Breast epithelium (tissue), 3 donors: ENCODE measurements around the gene SHROOM3.

Source experiments
- POLR2A ChIP-seq: fragments of 450-650 bp; IDR thresholded peaks from one replicate; pipeline ENCODE4 v1.6.1; 2016; ENCODE audit warnings: antibody characterized with exemption, mild to moderate bottlenecking, moderate library complexity
- POLR2AphosphoS5 ChIP-seq, 3 donors: sonication (generic); formaldehyde crosslinking; IDR thresholded peaks; one replicate each; pipeline ENCODE4 v1.6.1; 2017; ENCODE audit warnings: antibody characterized with exemption in 3 of 3
- TF ChIP-seq, protein P1 (sequence below), 3 donors: fragments of 450-650 bp; IDR thresholded peaks; one replicate each; pipeline ENCODE4 v1.5.1; 2016 to 2017; ENCODE audit warnings: antibody characterized with exemption in 3 of 3, mild to moderate bottlenecking in 3 of 3, moderate library complexity in 3 of 3

DNA sequence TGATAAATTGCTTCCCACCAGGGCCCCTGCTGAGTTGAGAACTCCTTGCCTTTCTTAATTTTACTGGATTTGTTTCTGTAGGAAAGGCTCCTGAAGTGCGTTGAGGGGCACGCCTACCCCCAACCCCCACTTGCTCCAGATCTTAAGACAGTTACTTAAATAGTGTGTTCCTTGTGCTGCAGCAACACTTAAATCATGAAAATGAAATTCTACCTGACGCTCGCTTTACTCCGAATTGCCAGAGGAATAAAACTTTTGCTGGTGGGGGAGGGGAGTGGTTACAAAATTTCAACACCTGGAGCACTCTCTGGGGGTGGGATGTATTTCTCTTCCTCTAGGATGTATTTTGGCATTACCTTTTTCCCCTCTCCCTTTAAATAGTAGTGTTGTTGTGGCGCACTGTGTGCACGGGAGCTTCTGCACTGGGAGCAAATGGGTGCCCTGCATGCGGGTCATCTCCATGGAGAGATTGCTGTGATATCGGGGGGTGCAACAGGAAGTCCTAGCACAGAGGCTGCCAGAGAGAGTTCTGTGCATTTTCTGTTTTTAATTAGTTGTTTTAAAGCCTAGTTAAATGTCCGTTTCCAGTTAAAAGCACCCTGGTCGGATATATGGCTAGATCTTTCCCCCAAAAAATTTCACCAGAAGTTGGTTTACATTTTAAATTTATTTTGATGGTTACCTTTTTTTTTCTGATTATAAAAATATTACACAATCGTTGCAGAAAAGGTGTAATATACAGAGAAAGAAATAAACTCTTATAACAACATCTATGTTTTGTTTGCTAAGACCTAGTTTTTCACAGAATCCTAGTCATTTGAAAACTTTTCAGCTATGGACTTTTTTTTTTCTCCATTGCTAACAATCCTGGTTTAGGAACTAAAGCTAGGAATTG, 255.2 kb downstream of the SHROOM3 start:
- TF ChIP-seq, protein P1, sequence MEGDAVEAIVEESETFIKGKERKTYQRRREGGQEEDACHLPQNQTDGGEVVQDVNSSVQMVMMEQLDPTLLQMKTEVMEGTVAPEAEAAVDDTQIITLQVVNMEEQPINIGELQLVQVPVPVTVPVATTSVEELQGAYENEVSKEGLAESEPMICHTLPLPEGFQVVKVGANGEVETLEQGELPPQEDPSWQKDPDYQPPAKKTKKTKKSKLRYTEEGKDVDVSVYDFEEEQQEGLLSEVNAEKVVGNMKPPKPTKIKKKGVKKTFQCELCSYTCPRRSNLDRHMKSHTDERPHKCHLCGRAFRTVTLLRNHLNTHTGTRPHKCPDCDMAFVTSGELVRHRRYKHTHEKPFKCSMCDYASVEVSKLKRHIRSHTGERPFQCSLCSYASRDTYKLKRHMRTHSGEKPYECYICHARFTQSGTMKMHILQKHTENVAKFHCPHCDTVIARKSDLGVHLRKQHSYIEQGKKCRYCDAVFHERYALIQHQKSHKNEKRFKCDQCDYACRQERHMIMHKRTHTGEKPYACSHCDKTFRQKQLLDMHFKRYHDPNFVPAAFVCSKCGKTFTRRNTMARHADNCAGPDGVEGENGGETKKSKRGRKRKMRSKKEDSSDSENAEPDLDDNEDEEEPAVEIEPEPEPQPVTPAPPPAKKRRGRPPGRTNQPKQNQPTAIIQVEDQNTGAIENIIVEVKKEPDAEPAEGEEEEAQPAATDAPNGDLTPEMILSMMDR (IDR thresholded peaks at IDR 0.05) = no peak
- TF ChIP-seq POLR2A (no peak), POLR2AphosphoS5 (IDR thresholded peaks at IDR 0.05) (no peak)
